ENCODE results near the gene SDK1. TPM values are rescaled to one million over a fixed set of nuclear protein-coding genes. Genes with fewer than 3 reads are reported as not detected.

Gene SDK1
- total RNA-seq, 4 donors from 2014 or later: 2.5 to 12.9 (median 6.1) TPM

- peak in 1 of 2 donors; percentile 64 for DNase-seq (ENCODE audit: low spot score in 2 of 2)
- TF ChIP-seq POLR2A (IDR thresholded peaks at IDR 0.05): no peak
- no peak for TF ChIP-seq POLR2AphosphoS5 (IDR thresholded peaks at IDR 0.05)
- TF ChIP-seq CTCF (IDR thresholded peaks at IDR 0.05): no peak
- no peak for TF ChIP-seq EP300 (IDR thresholded peaks at IDR 0.05)
- H3K36me3 ChIP-seq: no peaks in the 10 kb centered on the region
- H3K9me3 ChIP-seq: no peaks in the 10 kb centered on the region
- WGBS: 97% methylated on average over 8 of the region's 12 CpGs
- no peak overlapping the region for H3K4me3 ChIP-seq
- no peaks in the 10 kb centered on the region for H3K27me3 ChIP-seq
- H3K27ac ChIP-seq: no peak overlapping the region
- no peaks in the 10 kb centered on the region for H3K4me1 ChIP-seq
These were observed 676.3 kb downstream of the SDK1 start for GRCh38 chr7:3977391-3977790.

- Histone ChIP-seq H3K4me1 (no peaks in the 10 kb centered on the region), H3K9me3 (no peaks in the 10 kb centered on the region), H3K4me3 (no peak overlapping the region), H3K27ac (no peak overlapping the region), H3K27me3 (no peaks in the 10 kb centered on the region), H3K36me3 (no peaks in the 10 kb centered on the region)
- DNase-seq (ENCODE audit: low spot score in 2 of 2): peak in 1 of 2 donors; percentile 28
- 93% methylated on average over 8 of the region's 8 CpGs for whole genome bisulfite sequencing
- TF ChIP-seq POLR2AphosphoS5 (IDR thresholded peaks at IDR 0.05): no peak
- TF ChIP-seq POLR2A (IDR thresholded peaks at IDR 0.05): no peak
These were observed 677.8 kb downstream of the SDK1 start for GRCh38 chr7:3978839-3979238.

- H3K9me3 ChIP-seq: no peaks in the 10 kb centered on the region
- no peak for TF ChIP-seq POLR2A (IDR thresholded peaks at IDR 0.05)
- no peak for TF ChIP-seq CTCF (IDR thresholded peaks at IDR 0.05)
- TF ChIP-seq EP300 (IDR thresholded peaks at IDR 0.05): no peak
- TF ChIP-seq POLR2AphosphoS5 (IDR thresholded peaks at IDR 0.05): no peak
- 52% methylated on average over 5 of the region's 5 CpGs for WGBS
- no peaks in the 10 kb centered on the region for H3K27me3 ChIP-seq
- no peaks in the 10 kb centered on the region for H3K4me1 ChIP-seq
- DNase-seq (ENCODE audit: low spot score in 2 of 2): no peak
- H3K4me3 ChIP-seq: no peak overlapping the region
- H3K27ac ChIP-seq: no peak overlapping the region
- H3K36me3 ChIP-seq: no peaks in the 10 kb centered on the region
These were observed 678.7 kb downstream of the SDK1 start for GRCh38 chr7:3979611-3980299.

- H3K9me3 ChIP-seq: no peaks in the 10 kb centered on the region
- H3K4me3 ChIP-seq: no peak overlapping the region
- H3K36me3 ChIP-seq: no peaks in the 10 kb centered on the region
- no peak for TF ChIP-seq POLR2A (IDR thresholded peaks at IDR 0.05)
- no peaks in the 10 kb centered on the region for H3K4me1 ChIP-seq
- WGBS: 43% methylated on average over 4 of the region's 4 CpGs
- H3K27ac ChIP-seq: no peak overlapping the region
- no peak for DNase-seq (ENCODE audit: low spot score in 2 of 2)
- no peaks in the 10 kb centered on the region for H3K27me3 ChIP-seq
These were observed 679.2 kb downstream of the SDK1 start for GRCh38 chr7:3980300-3980643.

GRCh38 chr7:3981281-3981680, 680.2 kb downstream of the SDK1 start:
- WGBS: 90% methylated on average over 3 of the region's 3 CpGs

GRCh38 chr7:3984456-3984855, 683.4 kb downstream of the SDK1 start:
- H3K27me3 ChIP-seq: no peaks in the 10 kb centered on the region
- WGBS: 98% methylated on average over 5 of the region's 5 CpGs
- H3K9me3 ChIP-seq: no peaks in the 10 kb centered on the region
- DNase-seq (ENCODE audit: low spot score in 2 of 2): no peak
- no peak overlapping the region for H3K27ac ChIP-seq
- TF ChIP-seq POLR2A (IDR thresholded peaks at IDR 0.05) (no peak), CTCF (IDR thresholded peaks at IDR 0.05) (no peak), POLR2AphosphoS5 (IDR thresholded peaks at IDR 0.05) (no peak), EP300 (IDR thresholded peaks at IDR 0.05) (no peak)
- no peaks in the 10 kb centered on the region for H3K36me3 ChIP-seq
- H3K4me3 ChIP-seq: no peak overlapping the region
- H3K4me1 ChIP-seq: no peaks in the 10 kb centered on the region

More at GRCh38 chr7:3981281-3981680, 680.2 kb downstream of the SDK1 start:
- Histone ChIP-seq H3K4me3 (no peak overlapping the region), H3K36me3 (no peaks in the 10 kb centered on the region), H3K27me3 (no peaks in the 10 kb centered on the region), H3K9me3 (no peaks in the 10 kb centered on the region), H3K27ac (no peak overlapping the region), H3K4me1 (no peaks in the 10 kb centered on the region)
- DNase-seq (ENCODE audit: low spot score in 2 of 2): peak in 1 of 2 donors; percentile 29
- no peak for TF ChIP-seq CTCF (IDR thresholded peaks at IDR 0.05)
- no peak for TF ChIP-seq POLR2AphosphoS5 (IDR thresholded peaks at IDR 0.05)
- TF ChIP-seq POLR2A (IDR thresholded peaks at IDR 0.05): no peak
- no peak for TF ChIP-seq EP300 (IDR thresholded peaks at IDR 0.05)
